Stomach (tissue), 9 donors: ENCODE data around the gene LCORL. TPM values are rescaled to one million over a fixed set of nuclear protein-coding genes. Genes with fewer than 3 reads are reported as not detected.

Experiments used
- DNase-seq, 2 donors: peaks; one replicate each; pipeline versions ENCODE4 v3.0.0 to v3.0.0-alpha.2; 2013 to 2019
- H3K27ac ChIP-seq, 5 donors: fragments of 200-600 bp in 4 of 5; sonication (generic) in 4 of 5; one replicate each; pipeline ENCODE4 v1.5.1; 2013 to 2019; ENCODE audit warnings: mild to moderate bottlenecking in 1 of 5, moderate library complexity in 1 of 5
- H3K27me3 ChIP-seq, 3 donors: fragments of 200-600 bp; sonication (generic); one replicate each; pipeline ENCODE4 v1.5.1; 2017 to 2019; ENCODE audit warnings: mixed run types in 1 of 3
- H3K36me3 ChIP-seq, 4 donors: fragments of 200-600 bp; sonication (generic); 1 replicate in 3 of 4; 2 replicates in 1 of 4; pipeline ENCODE4 v1.5.1; 2016 to 2019
- H3K4me1 ChIP-seq, 4 donors: fragments of 200-600 bp; sonication (generic); one replicate each; pipeline ENCODE4 v1.5.1; 2016 to 2019
- H3K4me3 ChIP-seq, 4 donors: fragments of 200-600 bp; sonication (generic) in 3 of 4; one replicate each; pipeline ENCODE4 v1.5.1; 2016 to 2019; ENCODE audit warnings: mild to moderate bottlenecking in 1 of 4
- H3K9me3 ChIP-seq, 4 donors: fragments of 200-600 bp; sonication (generic); one replicate each; pipeline ENCODE4 v1.5.1; 2016 to 2019
- EP300 ChIP-seq: sonication (generic); formaldehyde crosslinking; IDR thresholded peaks from one replicate; pipeline ENCODE4 v1.6.1; 2017; ENCODE audit warnings: antibody characterized with exemption
- POLR2A ChIP-seq, 4 donors: fragments of 450-650 bp; IDR thresholded peaks; one replicate each; pipeline ENCODE4 v1.6.1; 2016; ENCODE audit warnings: antibody characterized with exemption in 4 of 4, control low read depth in 2 of 4, mild to moderate bottlenecking in 1 of 4, moderate library complexity in 1 of 4
- POLR2AphosphoS5 ChIP-seq, 3 donors: sonication (generic); formaldehyde crosslinking; IDR thresholded peaks; one replicate each; pipeline ENCODE4 v1.6.1; 2016; ENCODE audit warnings: antibody characterized with exemption in 3 of 3
- WGBS, 5 donors: extraction: QIAGEN DNeasy Blood & Tissue Kit in 3 of 5; methylation state at CpG; one replicate each; pipeline versions ENCODE4 v1.1.5 to v1.1.7; 2013 to 2018; 5-methylcytosine and 5-hydroxymethylcytosine counted together
- intact Hi-C: fragments of 100-400 bp; cut with DNase I; formaldehyde crosslinking; loops from one replicate; pipeline ENCODE4 v1.15.1; 2023; ENCODE audit warnings: low total_unique reads
- polyA plus RNA-seq, 3 donors: library from polyadenylated mRNA; stranded (reverse); fragments of 200-250 nt; gene quantifications; one replicate each; pipeline ENCODE4 v1.2.3, GENCODE V29; 2013
- total RNA-seq, 5 donors: library from RNA; depleted of rRNA; stranded (reverse); fragments of >200 nt; gene quantifications; one replicate each; pipeline versions ENCODE4 v1.1.0 to v1.2.3, GENCODE V29; 2014 to 2016
- TF ChIP-seq, protein P1 (sequence below), 7 experiments: fragments of 450-650 bp in 4 of 7; fragments of 200-600 bp in 3 of 7; sonication (generic) in 3 of 7; IDR thresholded peaks; one replicate each; pipeline ENCODE4 v1.5.1; 2016 to 2019; ENCODE audit warnings: antibody characterized with exemption in 7 of 7, control low read depth in 2 of 7, mild to moderate bottlenecking in 1 of 7
- donor health status: healthy with polysubstance abuse.
- donor health status: Bipolar disorder and iron deficiency.
- donor health status: healthy.

Gene LCORL
- total and polyA plus RNA-seq, 8 donors, result 1.8 to 28.1 (median 8.2) TPM

DNA sequence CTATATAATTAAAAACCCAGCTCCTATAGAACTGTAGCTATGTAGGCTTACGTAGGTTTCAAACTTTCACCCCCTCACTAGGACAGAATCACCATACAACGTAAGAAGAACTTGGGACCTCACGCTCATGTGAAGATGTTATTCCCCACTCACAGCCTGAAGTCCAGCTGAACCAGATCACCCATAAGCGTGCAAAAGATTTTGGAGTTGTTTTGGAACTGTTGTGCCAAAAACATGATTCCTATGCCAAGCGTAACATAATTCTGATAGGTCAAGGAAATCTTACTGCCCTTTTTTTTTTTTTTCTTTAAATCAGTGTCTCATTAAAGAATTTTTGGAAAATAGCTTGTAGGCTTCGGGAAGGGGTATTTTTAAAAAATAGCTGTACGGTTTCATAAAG is 57.0 kb downstream of the LCORL start:
- WGBS, 5 donors, result 84 to 91% (median 89%) methylated on average over 7 of the region's 7 CpGs
- Histone ChIP-seq H3K9me3 (no peaks in the 10 kb centered on the region), H3K27ac (no peak overlapping the region), H3K36me3 (peaks cover 0 to 3% (median 0%) of the 10 kb centered on the region in 4 donors), H3K27me3 (no peaks in the 10 kb centered on the region), H3K4me3 (no peak overlapping the region), H3K4me1 (peaks cover 0 to 5% (median 0%) of the 10 kb centered on the region in 4 donors)
- intact Hi-C loops, result no loop called here
- peak in 1 of 2 donors; percentile 9 for DNase-seq
- no peak for TF ChIP-seq POLR2A (IDR thresholded peaks at IDR 0.05)
- TF ChIP-seq POLR2AphosphoS5 (IDR thresholded peaks at IDR 0.05), result no peak
- no peak for TF ChIP-seq EP300

DNA sequence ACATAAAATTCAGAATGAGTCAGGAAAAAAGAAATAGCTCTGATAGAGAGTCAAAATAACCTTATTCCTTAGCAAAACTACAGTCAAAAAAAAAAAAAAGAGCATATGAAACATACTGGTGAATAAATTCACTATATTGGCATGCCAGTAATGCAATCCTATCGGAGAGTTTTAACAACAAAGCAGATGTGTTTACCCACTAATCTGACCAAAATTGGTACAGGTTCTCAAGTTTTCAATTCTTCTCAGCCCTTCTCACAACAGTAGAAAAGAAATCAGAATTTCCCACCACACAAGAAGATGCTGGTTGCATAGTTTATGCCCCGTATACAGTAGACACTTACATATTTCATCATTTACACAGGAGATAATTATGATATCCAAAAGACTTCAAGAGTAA is 59.4 kb downstream of the LCORL start:
- TF ChIP-seq POLR2AphosphoS5 (IDR thresholded peaks at IDR 0.05) (no peak), EP300 (no peak), POLR2A (IDR thresholded peaks at IDR 0.05) (no peak)
- TF ChIP-seq, protein P1, sequence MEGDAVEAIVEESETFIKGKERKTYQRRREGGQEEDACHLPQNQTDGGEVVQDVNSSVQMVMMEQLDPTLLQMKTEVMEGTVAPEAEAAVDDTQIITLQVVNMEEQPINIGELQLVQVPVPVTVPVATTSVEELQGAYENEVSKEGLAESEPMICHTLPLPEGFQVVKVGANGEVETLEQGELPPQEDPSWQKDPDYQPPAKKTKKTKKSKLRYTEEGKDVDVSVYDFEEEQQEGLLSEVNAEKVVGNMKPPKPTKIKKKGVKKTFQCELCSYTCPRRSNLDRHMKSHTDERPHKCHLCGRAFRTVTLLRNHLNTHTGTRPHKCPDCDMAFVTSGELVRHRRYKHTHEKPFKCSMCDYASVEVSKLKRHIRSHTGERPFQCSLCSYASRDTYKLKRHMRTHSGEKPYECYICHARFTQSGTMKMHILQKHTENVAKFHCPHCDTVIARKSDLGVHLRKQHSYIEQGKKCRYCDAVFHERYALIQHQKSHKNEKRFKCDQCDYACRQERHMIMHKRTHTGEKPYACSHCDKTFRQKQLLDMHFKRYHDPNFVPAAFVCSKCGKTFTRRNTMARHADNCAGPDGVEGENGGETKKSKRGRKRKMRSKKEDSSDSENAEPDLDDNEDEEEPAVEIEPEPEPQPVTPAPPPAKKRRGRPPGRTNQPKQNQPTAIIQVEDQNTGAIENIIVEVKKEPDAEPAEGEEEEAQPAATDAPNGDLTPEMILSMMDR (IDR thresholded peaks at IDR 0.05), result no peak
- 82 to 97% (median 90%) methylated on average over 2 of the region's 2 CpGs for WGBS, 5 donors
- no peak overlapping the region for H3K4me3 ChIP-seq

DNA sequence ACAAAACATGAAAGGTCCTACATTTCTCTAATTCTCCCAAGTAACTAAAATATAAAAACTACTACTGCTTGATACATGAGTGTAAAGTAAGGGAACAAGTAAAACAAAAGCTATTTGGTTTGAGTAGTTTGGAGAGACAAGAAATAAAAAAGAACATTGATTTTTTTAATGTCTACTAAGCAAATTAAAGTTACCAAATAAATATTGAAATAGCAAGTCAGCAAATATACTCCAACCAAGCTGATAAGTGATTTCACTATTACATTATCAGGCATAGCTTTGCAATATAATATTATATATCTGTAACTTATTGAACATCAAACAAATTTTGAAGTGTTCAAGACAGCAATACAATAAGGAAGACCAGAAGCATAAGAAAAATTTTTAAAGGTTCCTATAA is 60.3 kb downstream of the LCORL start:
- intact Hi-C loops, result no loop called here

More for the DNA sequence above, 59.4 kb downstream of the LCORL start:
- Histone ChIP-seq H3K27ac (no peak overlapping the region), H3K9me3 (no peaks in the 10 kb centered on the region), H3K27me3 (no peaks in the 10 kb centered on the region), H3K4me1 (peaks cover 0 to 5% (median 0%) of the 10 kb centered on the region in 4 donors), H3K36me3 (peaks cover 0 to 8% (median 2%) of the 10 kb centered on the region in 4 donors)
- intact Hi-C loops, result no loop called here
- no peak for DNase-seq

DNA sequence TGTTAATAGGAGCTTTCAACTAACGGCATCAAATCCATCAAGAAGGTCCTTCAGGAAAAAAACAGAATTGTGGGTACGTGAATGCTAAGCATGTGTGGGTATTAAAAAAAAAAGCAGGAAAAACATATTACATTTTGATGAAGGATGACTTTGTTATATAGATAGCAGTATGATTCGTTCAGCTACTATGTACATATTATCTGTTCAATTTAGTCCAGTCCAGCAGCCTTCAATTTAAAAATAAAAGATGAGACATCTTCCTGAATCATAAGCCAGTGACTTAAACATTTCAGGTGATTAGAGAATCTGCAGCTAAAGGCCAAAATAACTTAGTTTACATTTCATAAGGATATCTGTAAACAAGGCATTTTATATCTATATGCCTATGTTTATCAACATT is 63.4 kb downstream of the LCORL start:
- Histone ChIP-seq H3K36me3 (peaks cover 0 to 41% (median 10%) of the 10 kb centered on the region in 4 donors), H3K27me3 (no peaks in the 10 kb centered on the region), H3K9me3 (no peaks in the 10 kb centered on the region), H3K4me1 (peaks cover 0 to 5% (median 0%) of the 10 kb centered on the region in 4 donors), H3K4me3 (no peak overlapping the region), H3K27ac (no peak overlapping the region)
- TF ChIP-seq, protein P1 (IDR thresholded peaks at IDR 0.05), result no peak
- TF ChIP-seq EP300 (no peak), POLR2A (IDR thresholded peaks at IDR 0.05) (no peak)
- no peak for DNase-seq
- WGBS, 5 donors, result 87 to 95% (median 89%) methylated on average over 3 of the region's 3 CpGs
- intact Hi-C loops, result no loop called here

More for the DNA sequence above, 60.3 kb downstream of the LCORL start:
- H3K36me3 ChIP-seq, result peaks cover 0 to 17% (median 2%) of the 10 kb centered on the region in 4 donors
- no peaks in the 10 kb centered on the region for H3K27me3 ChIP-seq
- H3K27ac ChIP-seq, result no peak overlapping the region
- H3K4me3 ChIP-seq, result no peak overlapping the region
- no peaks in the 10 kb centered on the region for H3K9me3 ChIP-seq
- TF ChIP-seq, protein P1 (IDR thresholded peaks at IDR 0.05), result no peak
- TF ChIP-seq EP300 (no peak), POLR2AphosphoS5 (IDR thresholded peaks at IDR 0.05) (no peak), POLR2A (IDR thresholded peaks at IDR 0.05) (no peak)
- no peak for DNase-seq
- peaks cover 0 to 5% (median 0%) of the 10 kb centered on the region in 4 donors for H3K4me1 ChIP-seq

DNA sequence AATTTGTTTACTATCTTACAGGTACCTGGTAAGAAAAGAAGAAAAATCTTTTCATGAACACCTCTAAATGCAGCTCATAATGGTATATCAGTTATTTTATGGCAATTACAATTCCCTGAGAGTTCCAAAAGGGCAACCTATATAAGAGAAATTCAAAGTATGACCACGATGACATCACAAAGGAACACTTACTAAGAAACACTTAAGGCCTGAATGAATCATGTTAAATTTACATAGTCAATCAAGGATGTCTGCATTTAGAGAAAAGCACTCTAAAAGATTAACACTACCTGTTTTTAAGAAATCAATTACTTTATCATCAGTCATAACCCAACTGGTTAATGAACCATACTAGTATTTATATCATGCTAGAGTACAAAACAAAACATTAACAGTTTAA is 63.9 kb downstream of the LCORL start:
- Histone ChIP-seq H3K27me3 (no peaks in the 10 kb centered on the region), H3K9me3 (no peaks in the 10 kb centered on the region), H3K36me3 (peaks cover 0 to 41% (median 12%) of the 10 kb centered on the region in 4 donors), H3K4me1 (peaks cover 0 to 5% (median 0%) of the 10 kb centered on the region in 4 donors), H3K27ac (no peak overlapping the region), H3K4me3 (no peak overlapping the region)
- TF ChIP-seq, protein P1 (IDR thresholded peaks at IDR 0.05), result no peak
- TF ChIP-seq EP300 (no peak), POLR2AphosphoS5 (IDR thresholded peaks at IDR 0.05) (no peak), POLR2A (IDR thresholded peaks at IDR 0.05) (no peak)
- intact Hi-C loops, result no loop called here
- no peak for DNase-seq
- 88 to 100% (median 96%) methylated on average over 1 of the region's 1 CpG for WGBS, 5 donors
